Measurements from ENCODE around the gene DNAAF5.

DNA sequence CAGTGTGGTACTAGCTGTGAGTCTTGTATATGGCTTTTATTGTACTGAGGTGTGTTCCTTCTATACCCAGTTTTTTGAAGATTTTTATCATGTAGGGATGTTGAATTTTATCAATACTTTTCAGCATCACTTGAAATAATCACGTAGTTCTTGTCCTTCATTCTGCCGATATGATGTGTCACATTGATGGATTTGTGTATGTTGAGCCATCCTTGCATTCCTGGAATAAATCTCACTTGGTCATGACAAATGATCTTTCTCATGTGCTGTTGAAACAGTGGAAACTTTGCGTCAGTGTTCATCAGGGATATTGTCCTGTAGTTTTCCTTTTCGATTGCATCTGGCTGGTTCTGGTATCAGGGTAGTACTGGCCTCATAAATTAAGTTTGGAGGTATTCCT is 7.7 kb downstream of the DNAAF5 start:
- TF ChIP-seq GATA1 (IDR thresholded peaks at IDR 0.05; ENCODE audit: low read depth, low read length) (no peak), POLR2A (IDR thresholded peaks at IDR 0.05; ENCODE audit: low read length) (no peak)
